Upper lobe of left lung (tissue), 4 donors: Measurements from ENCODE around the gene SAMD4A.

Experiments
- EP300 ChIP-seq, 4 donors: sonication (generic); formaldehyde crosslinking; IDR thresholded peaks; one replicate each; pipeline ENCODE4 v1.5.1; 2017; ENCODE audit warnings: antibody characterized with exemption in 4 of 4, control low read depth in 2 of 4
- POLR2A ChIP-seq, 4 donors: fragments of 450-650 bp; IDR thresholded peaks; one replicate each; pipeline ENCODE4 v1.5.1; 2016 to 2017; ENCODE audit warnings: antibody characterized with exemption in 4 of 4, mild to moderate bottlenecking in 2 of 4
- POLR2AphosphoS5 ChIP-seq, 2 donors: sonication (generic); formaldehyde crosslinking; IDR thresholded peaks; one replicate each; pipeline ENCODE4 v1.5.1; 2017; ENCODE audit warnings: antibody characterized with exemption in 2 of 2
- TF ChIP-seq, protein P1 (sequence below), 6 experiments: fragments of 450-650 bp in 4 of 6; fragments of 200-600 bp in 2 of 6; sonication (generic) in 2 of 6; IDR thresholded peaks; one replicate each; pipeline ENCODE4 v1.5.1; 2016 to 2019; ENCODE audit warnings: antibody characterized with exemption in 6 of 6

DNA sequence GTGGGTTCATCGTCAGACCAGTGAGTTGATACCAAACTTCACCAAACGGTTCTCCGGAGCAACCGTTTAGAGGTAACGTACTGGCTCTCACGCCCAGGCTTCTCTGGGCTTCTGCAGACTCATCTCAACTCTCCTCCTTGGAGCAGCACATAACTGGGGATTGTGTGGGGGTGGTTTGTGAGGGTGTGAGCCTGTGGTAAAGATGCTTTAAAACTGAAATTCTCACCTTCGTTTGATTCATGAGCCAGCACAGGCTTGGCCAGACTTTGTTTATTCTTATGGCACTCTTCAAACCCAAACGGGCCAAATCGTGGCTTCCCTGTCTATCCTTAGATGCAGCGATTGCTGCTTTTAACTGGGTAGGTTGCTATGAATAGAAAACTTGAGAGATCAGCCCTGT is 121.3 kb downstream of the SAMD4A start:
- no peak for TF ChIP-seq POLR2A (IDR thresholded peaks at IDR 0.05)
- TF ChIP-seq, protein P1, sequence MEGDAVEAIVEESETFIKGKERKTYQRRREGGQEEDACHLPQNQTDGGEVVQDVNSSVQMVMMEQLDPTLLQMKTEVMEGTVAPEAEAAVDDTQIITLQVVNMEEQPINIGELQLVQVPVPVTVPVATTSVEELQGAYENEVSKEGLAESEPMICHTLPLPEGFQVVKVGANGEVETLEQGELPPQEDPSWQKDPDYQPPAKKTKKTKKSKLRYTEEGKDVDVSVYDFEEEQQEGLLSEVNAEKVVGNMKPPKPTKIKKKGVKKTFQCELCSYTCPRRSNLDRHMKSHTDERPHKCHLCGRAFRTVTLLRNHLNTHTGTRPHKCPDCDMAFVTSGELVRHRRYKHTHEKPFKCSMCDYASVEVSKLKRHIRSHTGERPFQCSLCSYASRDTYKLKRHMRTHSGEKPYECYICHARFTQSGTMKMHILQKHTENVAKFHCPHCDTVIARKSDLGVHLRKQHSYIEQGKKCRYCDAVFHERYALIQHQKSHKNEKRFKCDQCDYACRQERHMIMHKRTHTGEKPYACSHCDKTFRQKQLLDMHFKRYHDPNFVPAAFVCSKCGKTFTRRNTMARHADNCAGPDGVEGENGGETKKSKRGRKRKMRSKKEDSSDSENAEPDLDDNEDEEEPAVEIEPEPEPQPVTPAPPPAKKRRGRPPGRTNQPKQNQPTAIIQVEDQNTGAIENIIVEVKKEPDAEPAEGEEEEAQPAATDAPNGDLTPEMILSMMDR (IDR thresholded peaks at IDR 0.05): no peak
- TF ChIP-seq POLR2AphosphoS5 (IDR thresholded peaks at IDR 0.05): no peak
- no peak for TF ChIP-seq EP300 (IDR thresholded peaks at IDR 0.05)
